ENCODE data around the gene PCID2.

PCID2 gene

DNA sequence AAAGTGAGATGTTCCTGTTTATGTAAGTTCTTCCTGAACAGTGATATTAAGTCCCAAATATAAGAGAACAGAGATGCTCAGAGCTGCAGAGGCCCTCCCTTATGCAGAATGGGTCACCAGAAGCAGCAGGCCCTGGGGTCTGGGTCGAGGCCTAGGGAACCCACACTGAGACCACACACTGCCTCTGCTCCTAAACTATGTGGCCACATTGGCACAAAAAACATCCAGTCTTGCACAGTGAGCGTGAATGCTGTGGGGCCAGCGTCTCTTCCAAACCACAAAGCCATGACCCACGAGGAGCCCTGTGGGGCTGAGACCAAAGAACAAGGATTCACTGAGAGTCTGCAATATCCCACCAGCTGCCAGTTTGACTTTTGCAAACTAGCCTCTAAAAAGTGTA is 26.4 kb downstream of the PCID2 start:
- Histone ChIP-seq H3K4me2 (ENCODE audit: low read length) (no peak overlapping the region), H2AFZ (no peak overlapping the region), H3K4me1 (no peaks in the 10 kb centered on the region), H3K27ac (no peak overlapping the region), H3K79me2 (peaks cover 3% of the 10 kb centered on the region), H3K9me3 (ENCODE audit: control insufficient read depth, low read length) (no peaks in the 10 kb centered on the region), H3K36me3 (ENCODE audit: control insufficient read depth, insufficient read depth, low read length) (no peaks in the 10 kb centered on the region), H3K9ac (no peak overlapping the region), H3K4me3 (ENCODE audit: low read depth, low read length) (no peak overlapping the region), H3K27me3 (ENCODE audit: control insufficient read depth, insufficient read depth, low read length) (no peaks in the 10 kb centered on the region)
- TF ChIP-seq, protein P1, sequence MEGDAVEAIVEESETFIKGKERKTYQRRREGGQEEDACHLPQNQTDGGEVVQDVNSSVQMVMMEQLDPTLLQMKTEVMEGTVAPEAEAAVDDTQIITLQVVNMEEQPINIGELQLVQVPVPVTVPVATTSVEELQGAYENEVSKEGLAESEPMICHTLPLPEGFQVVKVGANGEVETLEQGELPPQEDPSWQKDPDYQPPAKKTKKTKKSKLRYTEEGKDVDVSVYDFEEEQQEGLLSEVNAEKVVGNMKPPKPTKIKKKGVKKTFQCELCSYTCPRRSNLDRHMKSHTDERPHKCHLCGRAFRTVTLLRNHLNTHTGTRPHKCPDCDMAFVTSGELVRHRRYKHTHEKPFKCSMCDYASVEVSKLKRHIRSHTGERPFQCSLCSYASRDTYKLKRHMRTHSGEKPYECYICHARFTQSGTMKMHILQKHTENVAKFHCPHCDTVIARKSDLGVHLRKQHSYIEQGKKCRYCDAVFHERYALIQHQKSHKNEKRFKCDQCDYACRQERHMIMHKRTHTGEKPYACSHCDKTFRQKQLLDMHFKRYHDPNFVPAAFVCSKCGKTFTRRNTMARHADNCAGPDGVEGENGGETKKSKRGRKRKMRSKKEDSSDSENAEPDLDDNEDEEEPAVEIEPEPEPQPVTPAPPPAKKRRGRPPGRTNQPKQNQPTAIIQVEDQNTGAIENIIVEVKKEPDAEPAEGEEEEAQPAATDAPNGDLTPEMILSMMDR (IDR thresholded peaks at IDR 0.05) = no peak

DNA sequence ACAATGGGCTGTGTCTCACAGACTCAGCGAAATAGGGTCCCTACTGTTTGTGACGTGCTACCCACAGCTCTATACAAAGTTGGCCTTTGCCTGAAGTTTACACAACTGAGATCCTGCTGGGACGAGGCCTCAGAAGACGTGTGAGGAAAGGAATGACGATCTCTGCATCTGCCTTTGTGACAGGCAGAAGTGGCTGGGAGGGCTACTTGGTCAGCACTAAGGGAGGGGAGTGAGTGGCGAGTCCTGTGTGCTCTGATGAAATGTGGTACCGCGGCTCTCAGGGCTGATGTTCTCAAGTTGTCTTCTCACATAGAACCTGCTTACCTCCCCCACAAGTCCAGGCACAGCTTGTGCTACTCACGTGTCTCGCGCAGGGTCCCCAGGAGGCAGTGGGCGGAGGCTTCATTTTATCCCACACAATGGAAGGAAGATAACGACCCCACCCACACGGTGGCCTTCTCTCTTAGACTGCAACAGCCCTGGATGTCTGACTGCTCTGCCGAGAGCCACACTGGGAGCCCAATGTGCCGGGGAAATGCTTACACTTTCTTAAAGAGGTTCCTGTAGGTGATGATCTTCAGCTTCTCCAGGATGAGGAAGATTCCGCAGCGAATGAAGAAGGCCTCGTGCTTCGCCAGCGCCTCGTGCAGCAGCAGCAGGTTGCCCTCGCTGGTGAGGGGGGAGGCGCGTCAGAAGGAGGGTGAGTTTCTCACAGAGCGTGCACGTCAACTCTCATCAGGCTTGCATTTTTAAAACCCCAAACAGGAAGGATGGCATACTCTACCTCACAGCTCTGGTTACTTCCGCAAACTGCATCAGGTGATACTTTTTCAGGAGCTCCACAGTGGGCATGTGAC is 28.9 kb downstream of the PCID2 start:
- no peak overlapping the region for H3K27ac ChIP-seq

DNA sequence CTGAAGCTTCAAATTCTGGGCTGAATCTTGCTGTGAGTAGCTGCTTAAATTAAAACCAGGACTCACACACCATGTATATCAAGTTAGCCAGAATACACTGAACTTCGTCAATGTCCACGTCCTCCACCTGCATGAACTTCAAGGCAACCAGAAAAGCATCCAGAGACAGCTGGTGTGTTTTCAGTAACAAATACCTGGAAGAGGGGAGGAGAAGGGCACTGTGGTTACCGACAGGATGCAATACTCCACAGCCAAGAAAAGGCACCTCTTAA is 29.6 kb downstream of the PCID2 start:
- Histone ChIP-seq H3K4me2 (ENCODE audit: low read length) (no peak overlapping the region), H3K36me3 (ENCODE audit: control insufficient read depth, insufficient read depth, low read length) (no peaks in the 10 kb centered on the region), H3K9me3 (ENCODE audit: control insufficient read depth, low read length) (no peaks in the 10 kb centered on the region), H3K9ac (no peak overlapping the region), H3K4me3 (ENCODE audit: low read depth, low read length) (no peak overlapping the region), H3K27ac (no peak overlapping the region), H3K27me3 (ENCODE audit: control insufficient read depth, insufficient read depth, low read length) (no peaks in the 10 kb centered on the region), H3K4me1 (no peaks in the 10 kb centered on the region), H2AFZ (no peak overlapping the region), H3K79me2 (no peaks in the 10 kb centered on the region)
- TF ChIP-seq, protein P1 (IDR thresholded peaks at IDR 0.05) = no peak

More for the DNA sequence above, 28.9 kb downstream of the PCID2 start:
- Histone ChIP-seq H3K4me3 (ENCODE audit: low read depth, low read length) (no peak overlapping the region), H3K9me3 (ENCODE audit: control insufficient read depth, low read length) (no peaks in the 10 kb centered on the region), H3K4me1 (no peaks in the 10 kb centered on the region), H3K9ac (no peak overlapping the region), H3K27me3 (ENCODE audit: control insufficient read depth, insufficient read depth, low read length) (no peaks in the 10 kb centered on the region), H3K79me2 (no peaks in the 10 kb centered on the region), H2AFZ (no peak overlapping the region), H3K36me3 (ENCODE audit: control insufficient read depth, insufficient read depth, low read length) (no peaks in the 10 kb centered on the region), H3K4me2 (ENCODE audit: low read length) (no peak overlapping the region)
- TF ChIP-seq, protein P1 (IDR thresholded peaks at IDR 0.05) = no peak

DNA sequence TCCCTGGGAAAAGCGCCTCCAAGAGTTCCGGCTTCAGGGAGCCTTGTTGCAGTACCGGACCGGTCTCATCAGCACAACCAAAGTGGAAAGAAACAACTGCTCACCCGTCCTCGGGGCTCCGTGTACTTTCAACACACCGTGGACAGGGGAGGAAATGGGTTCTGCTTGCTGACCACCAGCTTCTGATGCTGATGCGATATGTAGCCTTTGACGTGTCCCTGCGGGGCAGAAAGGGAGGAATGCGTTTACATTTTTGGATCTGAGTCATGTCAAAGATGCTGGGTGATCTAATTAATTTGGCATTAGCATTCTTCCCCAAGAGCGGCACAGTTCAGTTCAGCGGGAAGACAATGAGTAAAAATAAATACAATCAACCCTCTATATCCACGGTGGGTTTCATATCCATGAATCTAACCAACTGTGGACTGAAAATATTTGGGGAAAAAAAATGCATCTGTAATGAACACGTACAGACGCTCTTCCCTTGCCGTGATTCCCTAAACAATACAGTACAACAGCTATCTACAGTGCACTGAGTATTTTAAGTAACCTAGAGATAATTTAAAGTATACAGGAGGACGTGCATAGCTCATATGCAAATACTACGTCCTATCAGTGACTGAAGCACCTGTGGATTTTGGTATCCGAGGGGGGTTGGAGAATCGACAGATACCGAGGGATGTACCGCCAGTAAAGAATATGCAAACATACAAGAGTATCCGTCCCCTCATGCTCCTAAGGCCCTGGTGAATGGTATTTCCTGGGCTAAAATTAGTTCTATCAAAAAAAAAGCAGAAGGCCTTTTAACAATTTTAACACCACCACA is 30.2 kb downstream of the PCID2 start:
- H3K4me2 ChIP-seq (ENCODE audit: low read length) = no peak overlapping the region
- no peaks in the 10 kb centered on the region for H3K36me3 ChIP-seq (ENCODE audit: control insufficient read depth, insufficient read depth, low read length)

More for the DNA sequence above, 30.2 kb downstream of the PCID2 start:
- H3K27ac ChIP-seq = no peak overlapping the region
- H3K9me3 ChIP-seq (ENCODE audit: control insufficient read depth, low read length) = no peaks in the 10 kb centered on the region
- H2AFZ ChIP-seq = no peak overlapping the region
- H3K27me3 ChIP-seq (ENCODE audit: control insufficient read depth, insufficient read depth, low read length) = no peaks in the 10 kb centered on the region
- H3K79me2 ChIP-seq = no peaks in the 10 kb centered on the region
- no peaks in the 10 kb centered on the region for H3K4me1 ChIP-seq
- no peak overlapping the region for H3K9ac ChIP-seq
- no peak overlapping the region for H3K4me3 ChIP-seq (ENCODE audit: low read depth, low read length)
- TF ChIP-seq, protein P1 (IDR thresholded peaks at IDR 0.05) = no peak

Measured in parathyroid adenoma (tissue), 2 donors.